ES-I3 (cell line): ENCODE measurements around the gene OR2G6.
"Not testable (repeated sequence)": the region's sequence is repeated elsewhere in the genome, so short reads cannot be mapped to it uniquely, and the experiment has no call there.

ENCODE experiments used
- H3K36me3 ChIP-seq: 2 replicates; pipeline ENCODE4 v1.6.1; 2013; ENCODE audit warnings: mild to moderate bottlenecking, low read length, control low read depth, moderate library complexity; ENCODE audit not compliant: insufficient read depth
- H3K4me1 ChIP-seq: 2 replicates; pipeline ENCODE4 v1.6.1; 2013; ENCODE audit warnings: mild to moderate bottlenecking, control low read depth, low read length; ENCODE audit not compliant: insufficient read depth
- H3K9ac ChIP-seq: 2 replicates; pipeline ENCODE4 v1.6.1; 2013; ENCODE audit warnings: low read depth, mild to moderate bottlenecking, low read length, moderate library complexity
- H3K9me3 ChIP-seq: 2 replicates; pipeline ENCODE4 v1.6.1; 2013; ENCODE audit warnings: mild to moderate bottlenecking, low read length, moderate library complexity; ENCODE audit not compliant: control insufficient read depth, insufficient read depth

The OR2G6 gene

GRCh38 chr1:248507773-248508172, at the start of gene OR2G6:
Gene OR2G6 (plus strand): TSS chr1:248508073. CDS start chr1:248521647, 13,574 bp downstream.
- H3K9me3 ChIP-seq, H3K9ac ChIP-seq, H3K4me1 ChIP-seq, H3K36me3 ChIP-seq: not testable (repeated sequence)

- not testable (repeated sequence) for H3K9me3 ChIP-seq, H3K36me3 ChIP-seq, H3K4me1 ChIP-seq, H3K9ac ChIP-seq
Observed at GRCh38 chr1:248459117-248459516, 48.8 kb upstream of the OR2G6 start.

DNA sequence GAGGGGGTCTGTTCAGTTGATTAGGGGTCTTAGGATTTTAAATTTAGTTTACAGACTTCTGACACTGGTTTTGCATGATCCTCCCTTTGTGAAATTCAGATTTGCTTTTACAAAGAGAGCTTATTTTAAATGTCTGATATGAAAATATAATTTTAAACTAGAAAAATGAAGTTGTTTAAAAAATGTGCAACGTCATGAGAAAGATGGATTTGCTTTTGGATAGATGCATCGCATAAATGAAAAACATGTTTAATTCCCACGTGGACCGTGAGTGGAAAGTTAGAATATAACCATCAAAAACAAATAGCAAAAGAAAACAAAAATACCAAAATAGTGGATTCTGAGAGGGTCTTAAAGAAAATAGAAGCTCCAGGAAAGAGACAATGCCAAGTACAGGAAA, 36.7 kb upstream of the OR2G6 start:
- no peaks in the 10 kb centered on the region for H3K36me3 ChIP-seq
- H3K4me1 ChIP-seq: no peaks in the 10 kb centered on the region
- H3K9me3 ChIP-seq: no peaks in the 10 kb centered on the region
- H3K9ac ChIP-seq: no peak overlapping the region

DNA sequence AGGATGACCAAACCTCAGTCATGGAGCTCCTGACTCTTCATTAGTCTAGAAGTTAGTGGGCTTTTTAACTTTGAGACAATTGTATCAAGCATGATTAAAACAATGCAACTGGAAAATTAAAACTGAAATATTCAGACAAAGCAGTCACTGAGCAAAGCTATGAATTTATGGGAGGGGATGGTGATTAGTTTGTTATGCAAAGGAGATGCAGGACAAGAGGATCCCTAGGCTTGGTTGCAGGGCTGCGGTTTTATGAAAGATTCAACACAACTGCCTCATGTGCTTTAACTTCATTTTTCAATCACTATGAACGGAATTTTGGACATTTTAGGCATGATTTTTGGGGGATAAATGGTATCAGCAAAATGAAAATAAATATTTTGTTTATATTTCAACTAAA, 35.8 kb upstream of the OR2G6 start:
- not testable (repeated sequence) for H3K4me1 ChIP-seq, H3K9me3 ChIP-seq, H3K9ac ChIP-seq

GRCh38 chr1:248473051-248473450, 34.8 kb upstream of the OR2G6 start, which contains the start of gene OR2T3:
Gene OR2T3 (plus strand): TSS chr1:248473351. CDS start chr1:248473351, 0 bp downstream.
- not testable (repeated sequence) for H3K36me3 ChIP-seq, H3K9ac ChIP-seq, H3K9me3 ChIP-seq, H3K4me1 ChIP-seq

More for the DNA sequence above, 35.8 kb upstream of the OR2G6 start:
- H3K36me3 ChIP-seq: not testable (repeated sequence)

- H3K9me3 ChIP-seq, H3K4me1 ChIP-seq, H3K9ac ChIP-seq, H3K36me3 ChIP-seq: not testable (repeated sequence)
Observed at GRCh38 chr1:248475660-248476059, 32.2 kb upstream of the OR2G6 start.

DNA sequence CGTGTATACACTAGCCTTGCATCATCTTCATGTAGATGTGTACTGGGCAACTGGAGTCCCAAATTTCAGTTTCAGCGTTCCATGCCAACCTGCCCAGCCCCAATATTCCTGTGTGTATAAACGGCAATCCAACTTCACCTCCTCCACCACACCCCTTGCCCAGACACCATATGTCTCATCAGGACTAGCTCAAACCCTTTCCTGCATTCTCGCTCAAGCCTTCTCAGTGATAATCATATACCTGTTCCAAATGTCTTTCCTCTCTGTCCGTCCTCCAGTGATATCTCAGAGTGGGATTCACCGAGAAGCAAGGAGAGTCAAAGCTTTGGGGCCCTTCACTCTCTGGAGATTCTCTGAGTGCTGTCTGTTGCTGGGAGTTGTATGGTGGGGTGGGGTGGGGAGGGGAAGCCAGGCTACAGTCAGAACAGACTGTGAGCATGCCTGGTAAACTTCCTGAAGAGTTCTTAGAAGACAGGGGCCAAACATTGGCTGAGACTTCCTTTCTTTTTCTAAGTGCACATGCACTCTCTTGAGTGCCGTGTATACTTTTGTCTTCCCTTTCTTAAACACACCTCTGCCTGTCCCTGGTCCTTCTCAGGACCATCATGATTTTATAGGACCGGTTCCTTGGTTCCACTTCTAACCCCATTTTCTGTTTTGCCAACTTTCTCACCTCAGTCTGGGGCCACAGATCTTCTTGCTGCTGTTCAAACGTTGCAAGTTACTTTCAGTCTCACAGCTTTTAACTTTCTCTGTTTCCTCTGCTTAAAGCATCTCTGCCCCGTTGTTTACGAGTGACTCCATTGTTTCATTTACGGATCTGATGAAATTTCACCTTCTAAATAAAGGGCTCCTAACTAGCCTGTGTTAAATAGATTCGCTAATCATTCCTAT, 25.9 kb upstream of the OR2G6 start:
- H3K9ac ChIP-seq, H3K9me3 ChIP-seq, H3K36me3 ChIP-seq, H3K4me1 ChIP-seq: not testable (repeated sequence)

DNA sequence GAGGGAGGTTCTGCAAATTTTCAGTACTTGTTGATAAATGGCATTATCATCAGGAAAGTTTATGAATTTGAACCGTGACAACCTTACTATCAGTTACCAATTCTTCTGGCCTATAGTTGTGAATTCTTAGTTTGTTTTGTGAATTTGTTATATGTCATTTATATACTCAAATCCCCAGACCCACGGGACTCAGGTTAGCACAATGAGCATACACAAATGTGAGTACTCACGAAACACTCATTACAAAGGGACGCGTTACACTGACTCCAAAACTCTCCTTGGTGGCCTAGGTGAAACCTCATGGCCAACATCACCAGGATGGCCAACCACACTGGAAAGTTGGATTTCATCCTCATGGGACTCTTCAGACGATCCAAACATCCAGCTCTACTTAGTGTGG, 19.6 kb upstream of the OR2G6 start, which contains the start of gene OR2T5:
Gene OR2T5 (plus strand): TSS at position 301 of the 400 bp plus-strand sequence. CDS start 0 bp downstream, at position 301.
- not testable (repeated sequence) for H3K4me1 ChIP-seq, H3K36me3 ChIP-seq, H3K9me3 ChIP-seq, H3K9ac ChIP-seq

GRCh38 chr1:248496661-248497060, 11.2 kb upstream of the OR2G6 start:
- H3K4me1 ChIP-seq, H3K9ac ChIP-seq: not testable (repeated sequence)

DNA sequence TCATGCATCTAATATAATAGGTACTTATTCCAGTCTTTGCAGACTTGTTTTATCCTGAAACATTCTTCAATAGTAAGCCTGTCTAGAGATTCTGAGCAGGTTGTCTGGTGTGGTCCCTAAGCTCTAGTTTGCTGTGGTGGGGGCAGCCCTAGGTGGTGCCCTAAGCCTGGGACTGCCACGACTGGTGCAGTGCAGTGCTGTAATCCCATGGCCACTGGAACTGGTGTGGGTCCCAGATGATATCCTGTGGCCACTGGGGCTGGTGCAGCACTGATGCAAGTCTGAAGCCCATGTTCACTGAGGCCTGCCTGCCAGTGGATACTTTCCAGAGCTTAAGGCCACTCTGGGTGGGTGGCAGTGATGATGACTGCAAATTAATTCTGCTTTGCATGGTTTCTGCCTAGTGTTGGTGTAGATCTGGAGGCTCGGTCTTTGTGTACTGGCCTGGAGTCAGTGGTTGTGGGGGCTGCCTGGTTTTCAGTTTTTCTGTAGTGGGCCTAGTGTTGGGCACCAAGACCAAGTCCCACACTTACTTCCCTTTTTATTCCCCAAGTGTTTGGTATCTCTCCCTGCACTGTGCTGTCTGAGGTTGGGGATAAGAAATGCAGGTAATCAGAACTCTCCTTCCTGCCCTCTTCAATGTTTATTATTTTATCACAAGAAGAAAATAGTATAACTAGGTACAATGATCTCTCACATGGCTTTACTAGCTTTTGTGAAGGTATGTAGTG, 7.4 kb upstream of the OR2G6 start:
- H3K36me3 ChIP-seq, H3K9me3 ChIP-seq, H3K9ac ChIP-seq, H3K4me1 ChIP-seq: not testable (repeated sequence)

More at GRCh38 chr1:248496661-248497060, 11.2 kb upstream of the OR2G6 start:
- H3K9me3 ChIP-seq, H3K36me3 ChIP-seq: not testable (repeated sequence)

DNA sequence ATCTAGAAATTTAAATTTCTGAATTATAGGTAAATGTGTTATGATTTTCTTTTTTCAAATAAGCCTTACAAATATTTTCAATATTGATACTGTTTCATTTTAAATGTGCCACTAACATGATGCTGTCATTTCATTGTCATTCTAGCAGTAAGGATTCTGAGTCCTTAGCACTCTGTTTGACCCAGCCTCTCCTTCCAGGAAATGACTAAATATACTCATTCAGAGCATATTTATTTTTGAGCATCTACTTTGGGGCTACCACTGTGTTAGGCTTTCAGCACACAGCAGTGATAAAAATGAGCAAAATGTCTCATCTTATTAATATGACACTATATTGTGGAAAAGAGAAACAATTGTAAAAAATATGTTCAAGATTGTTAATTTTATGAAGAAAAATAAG, 2.3 kb downstream of the OR2G6 start:
- H3K36me3 ChIP-seq, H3K9me3 ChIP-seq, H3K9ac ChIP-seq, H3K4me1 ChIP-seq: not testable (repeated sequence)

GRCh38 chr1:248521856-248522255, 14.0 kb downstream of the OR2G6 start:
- Histone ChIP-seq H3K36me3 (no peaks in the 10 kb centered on the region), H3K9me3 (no peaks in the 10 kb centered on the region), H3K9ac (no peak overlapping the region), H3K4me1 (no peaks in the 10 kb centered on the region)

- H3K36me3 ChIP-seq, H3K9ac ChIP-seq, H3K9me3 ChIP-seq, H3K4me1 ChIP-seq: not testable (repeated sequence)
Observed at GRCh38 chr1:248537449-248537848, 29.6 kb downstream of the OR2G6 start.

DNA sequence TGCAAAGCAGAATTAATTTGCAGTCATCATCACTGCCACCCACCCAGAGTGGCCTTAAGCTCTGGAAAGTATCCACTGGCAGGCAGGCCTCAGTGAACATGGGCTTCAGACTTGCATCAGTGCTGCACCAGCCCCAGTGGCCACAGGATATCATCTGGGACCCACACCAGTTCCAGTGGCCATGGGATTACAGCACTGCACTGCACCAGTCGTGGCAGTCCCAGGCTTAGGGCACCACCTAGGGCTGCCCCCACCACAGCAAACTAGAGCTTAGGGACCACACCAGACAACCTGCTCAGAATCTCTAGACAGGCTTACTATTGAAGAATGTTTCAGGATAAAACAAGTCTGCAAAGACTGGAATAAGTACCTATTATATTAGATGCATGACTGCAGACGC, 39.5 kb downstream of the OR2G6 start:
- H3K9ac ChIP-seq, H3K36me3 ChIP-seq, H3K4me1 ChIP-seq, H3K9me3 ChIP-seq: not testable (repeated sequence)

DNA sequence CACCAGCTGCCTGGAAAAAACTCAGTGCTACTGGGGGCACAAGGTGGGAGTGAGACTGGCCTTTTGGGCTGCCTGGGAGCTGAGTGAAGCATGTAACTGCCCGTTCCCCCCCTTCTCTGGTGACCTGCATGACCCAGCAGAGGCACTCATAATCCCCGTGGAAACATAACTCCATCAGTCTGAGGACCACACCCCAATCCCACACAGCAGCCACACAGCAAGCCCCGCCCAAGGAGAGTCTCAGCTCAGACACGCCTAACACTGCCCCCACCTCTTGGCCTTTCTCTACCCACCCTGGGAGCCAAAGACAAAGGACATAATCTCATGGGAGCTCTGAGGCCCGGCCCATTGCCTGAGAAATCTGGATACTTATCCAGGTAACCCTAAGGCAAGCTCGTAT, 43.2 kb downstream of the OR2G6 start:
- H3K4me1 ChIP-seq, H3K9me3 ChIP-seq, H3K9ac ChIP-seq, H3K36me3 ChIP-seq: not testable (repeated sequence)
